K562 (cell line): ENCODE results near the gene BNIP2. TPM values are rescaled to one million over a fixed set of nuclear protein-coding genes. Genes with fewer than 3 reads are reported as not detected.

Experiments used
- ATAC-seq: fragments of 200-7000 bp; cut with Tn5 transposase; 3 replicates; pipeline ENCODE4 v1.9.1; 2020; ENCODE audit warnings: moderate library complexity
- BruUV-seq: library from RNA; stranded (reverse); fragments of 400-500 nt; replicated peaks from 2 replicates; lab custom pipeline; 2021; lab: Mats Ljungman, UMichigan
- CTCF ChIA-PET: fragments of 300-600 bp; formaldehyde crosslinking; extraction: SDS; loops from one replicate; lab custom pipeline; 2021; ENCODE audit warnings: low intra/inter-chr PET ratio; lab: Yijun Ruan, JAX
- POLR2A ChIA-PET: fragments of 300-600, 350-650 bp; sonication (Branson Sonifier 250); formaldehyde crosslinking; extraction: SDS; loops from one replicate; lab custom pipeline; 2021; ENCODE audit warnings: antibody characterized with exemption, inconsistent platforms; lab: Yijun Ruan, JAX
- DNase-seq, 4 experiments: peaks; one replicate each; pipeline versions ENCODE4 v3.0.0 to v3.0.0-alpha.2; 2011 to 2018; ENCODE audit warnings: low spot score in 3 of 4, mixed read lengths in 3 of 4; ENCODE audit errors: extremely low read depth in 1 of 4
- FAIRE-seq: peaks from 2 replicates; lab custom pipeline; 2011; peaks lifted over from hg19 to GRCh38; lab: Jason Lieb, UNC
- H2AFZ ChIP-seq: 2 replicates; pipeline ENCODE4 v1.6.0; 2011; ENCODE audit warnings: low read depth, low read length, control low read depth, inconsistent platforms
- H3K27ac ChIP-seq: fragments of 200-600 bp; 3 replicates; pipeline ENCODE4 v1.8.0; 2011; ENCODE audit warnings: low read depth, mild to moderate bottlenecking, control low read depth, inconsistent platforms, low read length, moderate library complexity, mixed read lengths; ENCODE audit errors: extremely low read depth
- H3K27me3 ChIP-seq, 2 experiments: fragments of 300-600 bp in 1 of 2; 2 replicates in 1 of 2; 3 replicates in 1 of 2; pipeline versions ENCODE4 v1.6.0 to v1.8.0; 2011; ENCODE audit warnings: inconsistent platforms in 2 of 2, low read length in 2 of 2, mild to moderate bottlenecking in 1 of 2, mixed read lengths in 1 of 2, moderate library complexity in 1 of 2; ENCODE audit not compliant: control insufficient read depth in 2 of 2, insufficient read depth in 2 of 2
- H3K36me3 ChIP-seq: fragments of 300-600 bp; 3 replicates; pipeline ENCODE4 v1.8.0; 2011; ENCODE audit warnings: mild to moderate bottlenecking, low read length, inconsistent platforms; ENCODE audit not compliant: control insufficient read depth, insufficient read depth
- H3K4me1 ChIP-seq, 2 experiments: fragments of 200-600 bp in 1 of 2; replicated peaks in 1 of 2; 2 replicates in 1 of 2; 3 replicates in 1 of 2; pipeline versions ENCODE4 v1.5.1 to v1.8.0; 2011; ENCODE audit warnings: inconsistent platforms in 2 of 2, low read length in 2 of 2, mild to moderate bottlenecking in 1 of 2, mixed read lengths in 1 of 2, moderate library complexity in 1 of 2; ENCODE audit not compliant: control insufficient read depth in 2 of 2, insufficient read depth in 2 of 2
- H3K4me2 ChIP-seq: 2 replicates; pipeline ENCODE4 v1.6.1; 2011; ENCODE audit warnings: low read length, control low read depth, inconsistent platforms, mixed read lengths; ENCODE audit not compliant: insufficient read depth
- H3K4me3 ChIP-seq: fragments of 200-600 bp; sonication (generic), shearing (Covaris generic); 2 replicates; pipeline ENCODE4 v1.5.1; 2016; ENCODE audit warnings: control low read depth, inconsistent platforms
- H3K79me2 ChIP-seq: fragments of 200-600 bp; 3 replicates; pipeline ENCODE4 v1.8.0; 2011; ENCODE audit warnings: low read length, inconsistent platforms; ENCODE audit not compliant: control insufficient read depth, insufficient read depth
- H3K9ac ChIP-seq, 2 experiments: 2 replicates each; pipeline versions ENCODE4 v1.6.0 to v1.6.1; 2011; ENCODE audit warnings: low read depth in 2 of 2, low read length in 2 of 2, control low read depth in 1 of 2, inconsistent platforms in 1 of 2, mild to moderate bottlenecking in 1 of 2, mixed read lengths in 1 of 2; ENCODE audit not compliant: insufficient read depth in 1 of 2
- H3K9me1 ChIP-seq: one replicate; pipeline ENCODE4 v1.6.0; 2011; ENCODE audit warnings: inconsistent platforms, mild to moderate bottlenecking, low read length, moderate library complexity; ENCODE audit not compliant: control insufficient read depth, insufficient read depth
- H3K9me3 ChIP-seq: replicated peaks from 2 replicates; pipeline ENCODE4 v1.5.1; 2011; ENCODE audit warnings: low read depth, low read length, inconsistent platforms; ENCODE audit not compliant: control insufficient read depth, insufficient read depth
- H4K20me1 ChIP-seq: replicated peaks from 2 replicates; pipeline ENCODE4 v1.6.1; 2011; ENCODE audit warnings: low read length, inconsistent platforms, mixed read lengths; ENCODE audit not compliant: control insufficient read depth, insufficient read depth
- BRCA1 ChIP-seq, 2 experiments: fragments of 450-650 bp in 1 of 2; sonication (generic) in 1 of 2; formaldehyde crosslinking in 1 of 2; IDR thresholded peaks; 2 replicates each; pipeline versions ENCODE4 v1.5.0 to v1.6.1; 2017 to 2020; ENCODE audit warnings: mild to moderate bottlenecking in 1 of 2, missing genetic modification reagents in 1 of 2
- CREM ChIP-seq: IDR thresholded peaks from 2 replicates; pipeline ENCODE4 v1.6.1; 2014; ENCODE audit warnings: antibody characterized with exemption, low read depth
- EZH2 ChIP-seq: IDR thresholded peaks from 2 replicates; pipeline ENCODE4 v1.6.1; 2012; ENCODE audit warnings: low read depth, mild to moderate bottlenecking, inconsistent platforms, low read length, borderline replicate concordance
- HOMEZ ChIP-seq: fragments of 250-450 bp; sonication (Bioruptor Pico); IDR thresholded peaks from 2 replicates; pipeline ENCODE4 v1.4.0; 2020; ENCODE audit warnings: mild to moderate bottlenecking, moderate library complexity
- KHSRP ChIP-seq: fragments of 450-650 bp; IDR thresholded peaks from 2 replicates; pipeline ENCODE4 v1.6.1; 2017
- L3MBTL2 ChIP-seq: fragments of 450-650 bp; IDR thresholded peaks from 2 replicates; pipeline ENCODE4 v1.6.1; 2016; ENCODE audit warnings: mild to moderate bottlenecking, moderate library complexity
- PML ChIP-seq: IDR thresholded peaks from 2 replicates; pipeline ENCODE4 v1.6.1; 2012; ENCODE audit warnings: low read length, inconsistent platforms
- SREBF2 ChIP-seq: sonication (generic); formaldehyde crosslinking; IDR thresholded peaks from 2 replicates; pipeline ENCODE4 v1.4.0; 2020; ENCODE audit warnings: mild to moderate bottlenecking, missing genetic modification reagents
- TEAD4 ChIP-seq, 2 experiments: sonication (generic) in 1 of 2; formaldehyde crosslinking in 1 of 2; IDR thresholded peaks; 2 replicates each; pipeline versions ENCODE4 v1.6.1 to v1.8.0; 2012 to 2022; ENCODE audit warnings: borderline replicate concordance in 1 of 2, inconsistent platforms in 1 of 2, low read length in 1 of 2, mild to moderate bottlenecking in 1 of 2, missing genetic modification reagents in 1 of 2
- TRIM25 ChIP-seq: fragments of 450-650 bp; IDR thresholded peaks from 2 replicates; pipeline ENCODE4 v1.7.0; 2016; ENCODE audit warnings: borderline replicate concordance
- ZC3H11A ChIP-seq: IDR thresholded peaks from 2 replicates; pipeline ENCODE4 v1.6.1; 2012; ENCODE audit warnings: low read depth, low read length, improper control_type of control experiment
- ZFPM2 ChIP-seq: fragments of 250-450 bp; sonication (Bioruptor Pico); IDR thresholded peaks from 2 replicates; pipeline ENCODE4 v1.5.1; 2022; ENCODE audit warnings: mild to moderate bottlenecking
- WGBS: fragments of 100-300 bp; shearing (Covaris generic); methylation state at CpG from one replicate; pipeline ENCODE4 v1.1.6; 2016; ENCODE audit warnings: low coverage, mixed read lengths; ENCODE audit not compliant: insufficient coverage; ENCODE audit errors: missing lambda C conversion rate; 5-methylcytosine and 5-hydroxymethylcytosine counted together
- in situ Hi-C: fragments of 300-500 bp; cut with MboI; formaldehyde crosslinking; loops from 4 replicates; pipeline ENCODE4 v1.15.0; 2018; ENCODE audit warnings: inconsistent platforms, mixed read lengths
- intact Hi-C: fragments of 100-400 bp; cut with micrococcal nuclease; formaldehyde crosslinking; loops from 2 replicates; pipeline ENCODE4 v1.14.2; 2022
- polyA plus RNA-seq, 8 experiments: library from polyadenylated mRNA; depleted of rRNA in 4 of 8; stranded (reverse) in 5 of 8; unstranded in 3 of 8; fragments of >200 nt; fragmentation: Nextera tagmentation in 2 of 8; fragmentation: Illumina TruSeq in 1 of 8; extraction: Ambion mirVana in 2 of 8; extraction: Trizol in 1 of 8; gene quantifications; 2 replicates each; pipeline versions ENCODE4 v1.2.1 to v1.2.3, GENCODE V29; 2011 to 2014; ENCODE audit warnings: inconsistent platforms in 1 of 8, missing spikeins in 1 of 8
- total RNA-seq, 7 experiments: library from RNA; depleted of rRNA in 6 of 7; stranded (reverse); fragments of >200 nt in 6 of 7; fragmentation: Illumina TruSeq in 2 of 7; extraction: Trizol in 2 of 7; gene quantifications; 2 replicates each; pipeline versions ENCODE4 v1.2.1 to v1.2.3, GENCODE V29; 2011 to 2021; ENCODE audit warnings: low replicate concordance in 1 of 7

The BNIP2 gene
- total and polyA plus RNA-seq, 9 of the 15 experiments (the other 6 are each of a cell fraction or from before 2014, with no cell fraction given), result 19.6 to 88.0 (median 52.5) TPM

GRCh38 chr15:59614153-59614552, 75.0 kb downstream of the BNIP2 start:
- H3K4me1 ChIP-seq, result no peaks in the 10 kb centered on the region
- no peak for ATAC-seq
- no peak overlapping the region for H3K4me2 ChIP-seq
- POLR2A ChIA-PET, result no interaction called here
- no peak overlapping the region for H2AFZ ChIP-seq
- no peak overlapping the region for H3K27ac ChIP-seq
- no peak for DNase-seq
- no TSS peak for BruUV-seq
- CTCF ChIA-PET, result no interaction called here
- no peak overlapping the region for H3K9ac ChIP-seq
- no peaks in the 10 kb centered on the region for H3K79me2 ChIP-seq
- no peak overlapping the region for H3K4me3 ChIP-seq
- H3K27me3 ChIP-seq, result peaks cover 8 to 17% of the 10 kb centered on the region in 2 experiments; a peak in 3 of 5 replicates
- no peaks in the 10 kb centered on the region for H3K36me3 ChIP-seq
- intact Hi-C loops, result no loop called here
- no peaks in the 10 kb centered on the region for H4K20me1 ChIP-seq
- no peaks in the 10 kb centered on the region for H3K9me3 ChIP-seq
- no peaks in the 10 kb centered on the region for H3K9me1 ChIP-seq
- WGBS, result 4% methylated on average over 7 of the region's 7 CpGs
- TF ChIP-seq BRCA1 (IDR thresholded peaks at IDR 0.05) (no peak), BRCA1 (CRISPR knock-in tag; IDR thresholded peaks at IDR 0.05) (no peak), ZFPM2 (CRISPR knock-in tag) (no peak), PML (no peak), HOMEZ (no peak), SREBF2 (CRISPR knock-in tag) (no peak), KHSRP (no peak), CREM (no peak), EZH2 (no peak), TRIM25 (no peak), ZC3H11A (no peak), L3MBTL2 (no peak), TEAD4 (IDR thresholded peaks at IDR 0.05; ENCODE audit: low read length) (no peak), TEAD4 (CRISPR knock-in tag; IDR thresholded peaks at IDR 0.05; ENCODE audit: borderline replicate concordance) (no peak)
- TF ChIP-seq, all 486 proteins: peak for 0
- in situ Hi-C loops, result no loop called here
- FAIRE-seq, result no peak
